H1 (cell line): Measurements from ENCODE around the gene SNX15. TPM values are rescaled to one million over a fixed set of nuclear protein-coding genes. Genes with fewer than 3 reads are reported as not detected.

Experiments
- CTCF ChIA-PET: fragments of 300-600 bp; sonication (Branson Sonifier 250); formaldehyde crosslinking; loops from one replicate; lab custom pipeline; 2021; ENCODE audit not compliant: partially characterized antibody; lab: Charles Lee
- POLR2A ChIA-PET: fragments of 300-600 bp; sonication (Branson Sonifier 250); formaldehyde crosslinking; loops from one replicate; lab custom pipeline; 2021; ENCODE audit warnings: inconsistent platforms; ENCODE audit not compliant: partially characterized antibody; lab: Charles Lee
- DNase-seq, 2 experiments: peaks; one replicate each; pipeline versions ENCODE4 v3.0.0 to v3.0.0-alpha.2; 2010 to 2022; ENCODE audit warnings: low spot score in 2 of 2, low read depth in 1 of 2, mixed read lengths in 1 of 2
- FAIRE-seq: peaks from 2 replicates; lab custom pipeline; 2011; peaks lifted over from hg19 to GRCh38; lab: Jason Lieb, UNC
- H2AFZ ChIP-seq: 2 replicates; pipeline ENCODE4 v1.8.1; 2012; ENCODE audit warnings: low read length, inconsistent platforms
- H2AK5ac ChIP-seq: 2 replicates; pipeline ENCODE4 v1.6.1; 2013; ENCODE audit warnings: low read depth, low read length
- H2BK120ac ChIP-seq: replicated peaks from 2 replicates; pipeline ENCODE3; 2013; ENCODE audit warnings: low read depth, low read length, inconsistent platforms
- H2BK12ac ChIP-seq: 2 replicates; pipeline ENCODE4 v1.6.1; 2013; ENCODE audit warnings: low read depth, low read length
- H2BK15ac ChIP-seq: 2 replicates; pipeline ENCODE4 v1.6.1; 2013; ENCODE audit warnings: low read length
- H2BK20ac ChIP-seq: 2 replicates; pipeline ENCODE4 v1.6.1; 2013; ENCODE audit warnings: low read length
- H2BK5ac ChIP-seq: 2 replicates; pipeline ENCODE4 v1.6.1; 2013; ENCODE audit warnings: low read depth, low read length
- H3K14ac ChIP-seq: 2 replicates; pipeline ENCODE4 v1.6.1; 2013; ENCODE audit warnings: inconsistent platforms; ENCODE audit not compliant: insufficient read length
- H3K18ac ChIP-seq: 2 replicates; pipeline ENCODE4 v1.6.1; 2013; ENCODE audit warnings: low read length; ENCODE audit errors: extremely low read depth
- H3K23ac ChIP-seq: 2 replicates; pipeline ENCODE4 v1.6.1; 2013; ENCODE audit warnings: inconsistent platforms; ENCODE audit not compliant: insufficient read length
- H3K23me2 ChIP-seq: 2 replicates; pipeline ENCODE4 v1.6.1; 2013; ENCODE audit warnings: low read depth, low read length
- H3K27ac ChIP-seq: 2 replicates; pipeline ENCODE4 v1.6.1; 2011; ENCODE audit warnings: low read depth, low read length, inconsistent platforms
- H3K27me3 ChIP-seq, 4 experiments: replicated peaks in 1 of 4; 1 replicate in 1 of 4; 2 replicates in 3 of 4; pipeline versions ENCODE4 v1.6.1 to v1.8.1; 2011 to 2013; ENCODE audit warnings: low read length in 3 of 4, mild to moderate bottlenecking in 3 of 4, inconsistent platforms in 2 of 4, mixed read lengths in 2 of 4, moderate library complexity in 1 of 4; ENCODE audit not compliant: control insufficient read depth in 3 of 4, insufficient read depth in 3 of 4; ENCODE audit errors: extremely low read depth in 1 of 4
- H3K36me3 ChIP-seq, 4 experiments: 2 replicates each; pipeline versions ENCODE4 v1.6.1 to v1.8.1; 2011 to 2013; ENCODE audit warnings: mild to moderate bottlenecking in 4 of 4, low read length in 3 of 4, moderate library complexity in 2 of 4, control low read depth in 1 of 4, inconsistent platforms in 1 of 4; ENCODE audit not compliant: insufficient read depth in 4 of 4, control insufficient read depth in 2 of 4
- H3K4ac ChIP-seq: replicated peaks from 2 replicates; pipeline ENCODE3; 2013; ENCODE audit warnings: low read length, low read depth, mixed read lengths, inconsistent platforms; ENCODE audit not compliant: insufficient read length
- H3K4me1 ChIP-seq, 4 experiments: replicated peaks in 1 of 4; 1 replicate in 1 of 4; 2 replicates in 3 of 4; pipeline versions ENCODE4 v1.6.1 to v1.8.1; 2011 to 2013; ENCODE audit warnings: low read length in 3 of 4, inconsistent platforms in 2 of 4, mixed read lengths in 1 of 4; ENCODE audit not compliant: insufficient read depth in 4 of 4, control insufficient read depth in 3 of 4
- H3K4me2 ChIP-seq, 2 experiments: 2 replicates each; pipeline versions ENCODE4 v1.6.1 to v1.8.1; 2011 to 2013; ENCODE audit warnings: low read depth in 2 of 2, low read length in 2 of 2, control low read depth in 1 of 2, inconsistent platforms in 1 of 2, mild to moderate bottlenecking in 1 of 2; ENCODE audit not compliant: insufficient read depth in 1 of 2
- H3K4me3 ChIP-seq, 4 experiments: fragments of 200-600, 300-600 bp in 1 of 4; sonication (generic), shearing (Covaris generic), sonication (Bioruptor Twin) in 1 of 4; 2 replicates each; pipeline versions ENCODE4 v1.5.1 to v1.8.1; 2011 to 2016; ENCODE audit warnings: low read length in 4 of 4, low read depth in 3 of 4, control low read depth in 2 of 4, inconsistent platforms in 2 of 4, mild to moderate bottlenecking in 2 of 4, mixed read lengths in 1 of 4, moderate library complexity in 1 of 4; ENCODE audit not compliant: insufficient read depth in 2 of 4; ENCODE audit errors: extremely low read depth in 1 of 4
- H3K56ac ChIP-seq: replicated peaks from 2 replicates; pipeline ENCODE3; 2013; ENCODE audit warnings: low read depth, mild to moderate bottlenecking, mixed read lengths, low read length, inconsistent platforms; ENCODE audit not compliant: insufficient read length
- H3K79me1 ChIP-seq: 2 replicates; pipeline ENCODE4 v1.6.1; 2013; ENCODE audit warnings: low read depth, low read length, control low read depth
- H3K79me2 ChIP-seq, 2 experiments: 2 replicates each; pipeline versions ENCODE4 v1.6.1 to v1.8.1; 2012 to 2013; ENCODE audit warnings: low read length in 2 of 2, mild to moderate bottlenecking in 2 of 2, inconsistent platforms in 1 of 2; ENCODE audit not compliant: insufficient read depth in 2 of 2, control insufficient read depth in 1 of 2
- H3K9ac ChIP-seq, 4 experiments: replicated peaks in 1 of 4; 1 replicate in 1 of 4; 2 replicates in 3 of 4; pipeline versions ENCODE4 v1.6.1 to v1.8.1; 2011 to 2013; ENCODE audit warnings: low read depth in 3 of 4, low read length in 3 of 4, control low read depth in 2 of 4, mild to moderate bottlenecking in 2 of 4, moderate library complexity in 2 of 4, inconsistent platforms in 1 of 4; ENCODE audit errors: extremely low read depth in 1 of 4
- H3K9me3 ChIP-seq, 2 experiments: 2 replicates each; pipeline versions ENCODE4 v1.6.1 to v1.8.1; 2012 to 2013; ENCODE audit warnings: mild to moderate bottlenecking in 2 of 2, moderate library complexity in 2 of 2, control low read depth in 1 of 2, inconsistent platforms in 1 of 2, low read depth in 1 of 2, low read length in 1 of 2, mixed read lengths in 1 of 2; ENCODE audit not compliant: insufficient read depth in 2 of 2
- H4K20me1 ChIP-seq, 2 experiments: replicated peaks in 1 of 2; 2 replicates each; pipeline versions ENCODE3 to v1.8.1; 2011 to 2013; ENCODE audit warnings: inconsistent platforms in 2 of 2, low read length in 2 of 2, mild to moderate bottlenecking in 1 of 2; ENCODE audit not compliant: insufficient read depth in 2 of 2, control insufficient read depth in 1 of 2
- H4K5ac ChIP-seq: 2 replicates; pipeline ENCODE4 v1.6.1; 2013; ENCODE audit warnings: low read length, low read depth, mixed read lengths, inconsistent platforms; ENCODE audit not compliant: insufficient read length
- H4K8ac ChIP-seq: 2 replicates; pipeline ENCODE4 v1.8.0; 2013; ENCODE audit warnings: mild to moderate bottlenecking, moderate library complexity, low read length, inconsistent platforms; ENCODE audit not compliant: insufficient read depth; ENCODE audit errors: extremely low read depth
- H4K91ac ChIP-seq: replicated peaks from 2 replicates; pipeline ENCODE3; 2013; ENCODE audit warnings: low read length, mixed read lengths, inconsistent platforms; ENCODE audit not compliant: insufficient read length
- SIN3A ChIP-seq, 2 experiments: IDR thresholded peaks in 1 of 2; conservative IDR thresholded peaks in 1 of 2; 2 replicates each; pipeline ENCODE4 v1.6.1; 2011 to 2012; ENCODE audit warnings: low read length in 2 of 2, improper control_type of control experiment in 1 of 2, low read depth in 1 of 2, mild to moderate bottlenecking in 1 of 2
- SIRT6 ChIP-seq: IDR thresholded peaks from one replicate; pipeline ENCODE4 v1.7.1; 2012; ENCODE audit warnings: low read length, inconsistent platforms
- WGBS, 2 experiments: shearing (Covaris generic) in 1 of 2; methylation state at CpG; one replicate each; pipeline versions ENCODE4 v1.1.6 to v1.1.7; 2013 to 2015; ENCODE audit warnings: low lambda C conversion rate in 2 of 2, mixed read lengths in 2 of 2, inconsistent platforms in 1 of 2, low coverage in 1 of 2, missing lambda C conversion rate in 1 of 2; ENCODE audit not compliant: insufficient replicate concordance in 2 of 2, insufficient coverage in 1 of 2, insufficient read length in 1 of 2; ENCODE audit errors: extremely low coverage in 1 of 2, missing lambda C conversion rate in 1 of 2; 5-methylcytosine and 5-hydroxymethylcytosine counted together
- polyA plus RNA-seq, 7 experiments: library from polyadenylated mRNA; depleted of rRNA in 3 of 7; stranded (reverse) in 5 of 7; unstranded in 2 of 7; fragments of >200 nt in 5 of 7; fragments of 200-250 nt in 2 of 7; gene quantifications; 1 replicate in 5 of 7; 2 replicates in 1 of 7; 4 replicates in 1 of 7; pipeline versions ENCODE4 v1.2.1 to v1.2.3, GENCODE V29; 2011 to 2013; ENCODE audit warnings: missing spikeins in 2 of 7, mixed read lengths in 2 of 7
- total RNA-seq: library from RNA; stranded (reverse); fragmentation: NEBNext Ultra II Directional; extraction: Animal tissue kit (Norgen Biotek cat#: 25700); gene quantifications from 2 replicates; pipeline ENCODE4 v1.2.1, GENCODE V29; 2021

The SNX15 gene
- total and polyA plus RNA-seq, 2 of the 8 experiments (the other 6 are each of a cell fraction or from before 2014, with no cell fraction given): 13.0 to 18.3 TPM

DNA sequence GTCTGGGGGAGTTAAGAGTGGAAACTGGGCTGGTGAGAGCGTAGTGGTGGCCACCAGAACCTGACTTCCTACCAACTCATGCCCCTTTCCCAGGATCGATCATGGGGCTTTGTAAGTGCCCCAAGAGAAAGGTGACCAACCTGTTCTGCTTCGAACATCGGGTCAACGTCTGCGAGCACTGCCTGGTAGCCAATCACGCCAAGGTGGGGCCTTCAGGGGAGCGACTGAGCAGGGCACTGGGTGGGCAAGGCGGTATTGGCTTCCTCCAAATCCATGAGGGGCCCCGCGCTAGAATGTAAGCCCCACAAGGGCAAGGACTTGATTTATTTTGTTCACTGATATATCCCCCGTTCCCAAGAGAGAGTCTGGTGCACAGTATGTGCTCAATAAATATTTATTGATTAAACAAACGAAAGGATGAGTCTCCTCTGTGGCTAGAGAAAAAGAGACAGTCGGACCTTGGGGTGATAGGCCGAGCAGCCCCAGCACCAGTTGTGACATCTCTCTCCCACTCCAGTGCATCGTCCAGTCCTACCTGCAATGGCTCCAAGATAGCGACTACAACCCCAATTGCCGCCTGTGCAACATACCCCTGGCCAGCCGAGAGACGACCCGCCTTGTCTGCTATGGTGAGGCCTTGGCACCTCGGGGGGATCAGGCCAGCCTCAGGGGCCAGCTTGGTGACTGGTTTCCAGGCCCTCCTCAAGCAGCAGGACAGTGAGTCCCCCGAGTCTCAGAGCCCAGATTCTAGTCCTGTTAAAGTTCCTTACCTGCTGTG lies 57.5 kb downstream of the SNX15 start:
- peak overlapping the region; percentile 84 for H3K27ac ChIP-seq
- no peak overlapping the region for H2BK120ac ChIP-seq
- DNase-seq (no peak), FAIRE-seq (no peak)
- peak overlapping the region; percentile 88 to 98 for H3K4me2 ChIP-seq
- peaks cover 14 to 29% (median 24%) of the 10 kb centered on the region in 4 experiments for H3K36me3 ChIP-seq
- H3K14ac ChIP-seq: no peak overlapping the region
- H2BK12ac ChIP-seq: peak overlapping the region; percentile 77; the same call in 1 of the 2 replicates
- H3K18ac ChIP-seq: no peak overlapping the region
- H3K23me2 ChIP-seq: peaks cover 8% of the 10 kb centered on the region
- peak overlapping the region; percentile 92 to 99 (median 98) for H3K4me3 ChIP-seq
- WGBS, 2 experiments: 58% methylated on average over 22 of the region's 23 CpGs; no CpG with 5 or more reads in 1 of the 2 experiments
- H2BK15ac ChIP-seq: 0 out of 2 replicates have a peak overlapping the region, but pooled peaks have one; percentile 31
- H4K20me1 ChIP-seq: peaks cover 0 to 4% of the 10 kb centered on the region in 2 experiments
- H3K79me1 ChIP-seq: peaks cover 22% of the 10 kb centered on the region
- no peak overlapping the region for H3K23ac ChIP-seq
- no peaks in the 10 kb centered on the region for H3K27me3 ChIP-seq
- CTCF ChIA-PET: interaction anchor here (0.9 to 2.3 kb wide), 2 partner anchors 26 to 198 kb away, joined by 4 to 7 read pairs; no protein-coding TSS in a partner anchor
- TF ChIP-seq SIN3A (conservative IDR thresholded peaks at IDR 0.05 in 1 of 2, IDR thresholded peaks at IDR 0.05 in 1 of 2; ENCODE audit: low read depth in 1 of 2, low read length in 2 of 2): 0 out of 4 replicates have a peak, but pooled peaks of 1 of the 2 experiments have one; percentile 2
- no peak for TF ChIP-seq SIRT6
- H3K56ac ChIP-seq: peak overlapping the region; percentile 35
- 0 out of 2 replicates have a peak overlapping the region, but pooled peaks have one; percentile 77 for H4K8ac ChIP-seq
- peak overlapping the region; percentile 90 for H2BK5ac ChIP-seq
- H2AFZ ChIP-seq: 0 out of 2 replicates have a peak overlapping the region, but pooled peaks have one; percentile 8
- peaks cover 0 to 9% (median 4%) of the 10 kb centered on the region in 4 experiments; a peak in 5 of 7 replicates for H3K4me1 ChIP-seq
- peak overlapping the region; percentile 34 to 90 (median 81) for H3K9ac ChIP-seq
- no peak overlapping the region for H2AK5ac ChIP-seq
- no peak overlapping the region for H4K91ac ChIP-seq
- H3K4ac ChIP-seq: peak overlapping the region; percentile 27
- POLR2A ChIA-PET: interaction anchor here (0.7 to 16.8 kb wide), 6 partner anchors 11 to 43 kb away, joined by 3 to 230 read pairs (median 8); partner anchors contain the start of genes CDCA5, FAU, MRPL49 and VPS51
- no peaks in the 10 kb centered on the region for H3K9me3 ChIP-seq
- peaks cover 10 to 33% of the 10 kb centered on the region in 2 experiments for H3K79me2 ChIP-seq
- H4K5ac ChIP-seq: peak overlapping the region; percentile 45
- H2BK20ac ChIP-seq: no peak overlapping the region
